ENCODE results near the gene TMEM247. TPM values are rescaled to one million over a fixed set of nuclear protein-coding genes. Genes with fewer than 3 reads are reported as not detected.
A peak's percentile ranks its signal among the peaks of the same experiment; 100 is the strongest.

The TMEM247 gene
- total RNA-seq, 1 donor from 2014 or later = not detected

DNA sequence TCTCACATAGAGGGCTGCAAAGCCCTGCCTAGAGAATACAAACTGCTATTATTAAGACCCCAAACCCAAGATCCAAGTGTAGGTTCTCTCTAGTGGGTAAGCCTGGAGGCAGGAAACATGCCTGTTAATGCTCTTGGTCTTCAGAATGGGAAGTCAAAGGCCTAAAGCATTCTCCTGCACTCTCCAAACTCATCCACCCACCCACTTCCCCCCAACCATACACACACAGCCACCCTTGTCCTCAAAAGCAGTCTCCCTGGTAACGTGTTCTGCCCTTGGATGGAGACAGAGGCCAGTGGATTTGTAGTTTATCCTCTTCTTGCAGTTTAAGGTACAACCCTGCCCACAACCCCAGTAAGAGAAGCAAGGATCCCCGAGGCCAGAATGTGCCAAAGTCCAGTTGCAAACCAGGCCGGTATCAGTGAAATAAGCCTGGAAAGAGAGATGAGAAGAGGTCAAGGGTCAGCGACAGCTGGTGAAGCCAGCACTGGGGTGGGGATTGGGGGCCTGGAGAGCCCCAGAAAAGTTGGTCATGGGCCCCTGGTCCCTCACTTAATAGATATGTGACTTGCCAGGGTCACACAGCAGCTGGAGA, 23.0 kb downstream of the TMEM247 start:
- TF ChIP-seq POLR2A (IDR thresholded peaks at IDR 0.05) (no peak), POLR2AphosphoS5 (IDR thresholded peaks at IDR 0.05; ENCODE audit: insufficient read depth in 1 of 2, low read depth in 1 of 2) (no peak)
- TF ChIP-seq, protein P1, sequence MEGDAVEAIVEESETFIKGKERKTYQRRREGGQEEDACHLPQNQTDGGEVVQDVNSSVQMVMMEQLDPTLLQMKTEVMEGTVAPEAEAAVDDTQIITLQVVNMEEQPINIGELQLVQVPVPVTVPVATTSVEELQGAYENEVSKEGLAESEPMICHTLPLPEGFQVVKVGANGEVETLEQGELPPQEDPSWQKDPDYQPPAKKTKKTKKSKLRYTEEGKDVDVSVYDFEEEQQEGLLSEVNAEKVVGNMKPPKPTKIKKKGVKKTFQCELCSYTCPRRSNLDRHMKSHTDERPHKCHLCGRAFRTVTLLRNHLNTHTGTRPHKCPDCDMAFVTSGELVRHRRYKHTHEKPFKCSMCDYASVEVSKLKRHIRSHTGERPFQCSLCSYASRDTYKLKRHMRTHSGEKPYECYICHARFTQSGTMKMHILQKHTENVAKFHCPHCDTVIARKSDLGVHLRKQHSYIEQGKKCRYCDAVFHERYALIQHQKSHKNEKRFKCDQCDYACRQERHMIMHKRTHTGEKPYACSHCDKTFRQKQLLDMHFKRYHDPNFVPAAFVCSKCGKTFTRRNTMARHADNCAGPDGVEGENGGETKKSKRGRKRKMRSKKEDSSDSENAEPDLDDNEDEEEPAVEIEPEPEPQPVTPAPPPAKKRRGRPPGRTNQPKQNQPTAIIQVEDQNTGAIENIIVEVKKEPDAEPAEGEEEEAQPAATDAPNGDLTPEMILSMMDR (IDR thresholded peaks at IDR 0.05) = no peak
- peak; percentile 80 to 89 for DNase-seq (ENCODE audit: extremely low spot score in 2 of 2)
- Histone ChIP-seq H3K4me1 (peaks cover 8% of the 10 kb centered on the region), H3K9me3 (no peaks in the 10 kb centered on the region), H3K27me3 (no peaks in the 10 kb centered on the region), H3K4me3 (no peak overlapping the region), H3K36me3 (no peaks in the 10 kb centered on the region), H3K27ac (no peak overlapping the region)
- intact Hi-C loops (cut with DNase I) = no loop called here

DNA sequence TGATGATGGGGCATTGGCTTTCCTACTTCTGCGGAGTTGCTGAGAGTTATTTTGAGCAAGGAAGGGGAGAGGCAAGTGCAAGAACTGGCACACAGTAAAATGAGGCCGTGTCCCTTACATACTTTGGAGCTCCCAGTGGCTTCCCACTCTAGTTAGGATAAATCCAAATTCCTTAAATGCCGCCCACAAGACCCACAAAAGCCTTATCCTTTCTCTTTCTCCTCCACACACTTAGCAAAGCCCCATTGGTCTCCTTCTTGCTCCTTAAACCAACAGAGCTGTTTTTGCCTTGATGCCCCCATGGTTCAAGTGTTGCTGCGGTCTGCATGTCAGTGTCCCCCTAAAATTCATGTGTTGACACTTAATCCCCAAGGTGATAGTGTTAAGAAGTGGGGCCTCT, 24.3 kb downstream of the TMEM247 start:
- Histone ChIP-seq H3K9me3 (no peaks in the 10 kb centered on the region), H3K27me3 (no peaks in the 10 kb centered on the region), H3K4me1 (peaks cover 8% of the 10 kb centered on the region), H3K27ac (no peak overlapping the region), H3K36me3 (no peaks in the 10 kb centered on the region), H3K4me3 (no peak overlapping the region)
- intact Hi-C loops (cut with DNase I) = no loop called here
- TF ChIP-seq POLR2A (IDR thresholded peaks at IDR 0.05) (no peak), POLR2AphosphoS5 (IDR thresholded peaks at IDR 0.05; ENCODE audit: insufficient read depth in 1 of 2, low read depth in 1 of 2) (no peak)
- TF ChIP-seq, protein P1 (IDR thresholded peaks at IDR 0.05) = no peak
- DNase-seq (ENCODE audit: extremely low spot score in 2 of 2) = peak; percentile 55 to 70

DNA sequence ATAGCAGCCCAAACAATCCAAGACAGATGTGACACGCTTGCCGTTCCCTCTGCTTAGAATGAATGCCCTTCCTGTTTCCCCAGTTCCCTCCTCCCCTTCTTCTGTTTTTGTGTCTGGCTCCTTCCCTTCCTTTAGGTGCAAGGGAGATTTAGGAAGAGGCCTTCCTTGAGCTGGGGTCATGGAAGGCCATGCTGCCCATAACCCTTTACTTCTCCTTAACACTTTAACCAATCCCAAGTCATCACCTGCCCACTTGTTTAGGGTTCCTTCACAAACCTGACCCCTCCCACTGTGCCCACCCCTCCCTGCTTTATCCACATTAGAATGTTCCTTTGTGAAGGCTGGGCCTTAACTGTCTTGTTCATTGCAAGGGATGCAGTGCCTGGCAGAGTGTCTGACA, 24.9 kb downstream of the TMEM247 start:
- H3K36me3 ChIP-seq = no peaks in the 10 kb centered on the region
- peak; percentile 64 to 70 for DNase-seq (ENCODE audit: extremely low spot score in 2 of 2)
- no peak overlapping the region for H3K4me3 ChIP-seq
- TF ChIP-seq, protein P1 (IDR thresholded peaks at IDR 0.05) = no peak
- no peak for TF ChIP-seq POLR2A (IDR thresholded peaks at IDR 0.05)
- no peak for TF ChIP-seq POLR2AphosphoS5 (IDR thresholded peaks at IDR 0.05; ENCODE audit: insufficient read depth in 1 of 2, low read depth in 1 of 2)
- H3K27ac ChIP-seq = no peak overlapping the region
- intact Hi-C loops (cut with DNase I) = no loop called here
- H3K9me3 ChIP-seq = no peaks in the 10 kb centered on the region
- no peaks in the 10 kb centered on the region for H3K27me3 ChIP-seq
- peaks cover 6% of the 10 kb centered on the region for H3K4me1 ChIP-seq

DNA sequence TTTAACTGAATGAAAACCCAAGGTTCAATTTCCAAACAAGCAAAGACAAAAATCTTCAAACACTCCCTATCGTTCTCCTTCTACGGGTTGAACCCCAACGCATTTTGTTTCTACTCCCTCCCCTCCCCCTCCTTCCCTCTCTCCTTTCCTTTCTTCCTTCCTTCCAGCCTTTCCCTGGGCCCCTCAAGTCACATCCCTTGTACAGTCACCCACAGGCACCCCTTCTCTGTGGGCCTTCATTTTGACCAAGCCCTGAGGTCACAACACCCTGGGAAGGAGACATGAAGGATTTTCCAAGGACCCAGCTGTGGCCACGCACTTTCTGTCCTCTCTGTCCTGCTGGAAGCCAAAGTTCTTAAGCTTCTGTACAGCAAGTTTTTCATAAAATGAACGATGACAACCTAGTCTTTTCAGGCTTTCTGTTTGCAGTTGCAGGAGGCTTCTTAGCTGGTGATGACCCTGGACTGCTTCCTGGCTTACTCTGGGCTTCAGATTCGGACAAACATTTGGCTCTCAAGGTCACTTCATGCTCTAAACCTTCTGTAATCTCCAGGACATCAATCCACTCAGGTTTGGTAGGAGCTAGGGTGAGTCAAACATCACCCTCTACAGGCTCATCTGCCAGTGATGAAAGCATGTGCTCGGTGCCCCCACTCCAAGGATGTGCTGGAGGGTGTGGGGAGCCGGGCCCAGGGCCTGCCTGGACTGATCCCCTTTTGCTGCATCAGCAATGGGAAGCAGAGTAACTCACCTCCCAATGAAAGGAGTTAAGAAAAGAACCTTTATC, 25.5 kb downstream of the TMEM247 start:
- Histone ChIP-seq H3K27me3 (no peaks in the 10 kb centered on the region), H3K9me3 (no peaks in the 10 kb centered on the region), H3K4me3 (no peak overlapping the region), H3K27ac (no peak overlapping the region), H3K4me1 (no peaks in the 10 kb centered on the region), H3K36me3 (no peaks in the 10 kb centered on the region)
- TF ChIP-seq POLR2AphosphoS5 (IDR thresholded peaks at IDR 0.05; ENCODE audit: insufficient read depth in 1 of 2, low read depth in 1 of 2) (no peak), POLR2A (IDR thresholded peaks at IDR 0.05) (no peak)
- TF ChIP-seq, protein P1 (IDR thresholded peaks at IDR 0.05) = no peak
- DNase-seq (ENCODE audit: extremely low spot score in 2 of 2) = peak; percentile 64 to 81
- intact Hi-C loops (cut with DNase I) = no loop called here

DNA sequence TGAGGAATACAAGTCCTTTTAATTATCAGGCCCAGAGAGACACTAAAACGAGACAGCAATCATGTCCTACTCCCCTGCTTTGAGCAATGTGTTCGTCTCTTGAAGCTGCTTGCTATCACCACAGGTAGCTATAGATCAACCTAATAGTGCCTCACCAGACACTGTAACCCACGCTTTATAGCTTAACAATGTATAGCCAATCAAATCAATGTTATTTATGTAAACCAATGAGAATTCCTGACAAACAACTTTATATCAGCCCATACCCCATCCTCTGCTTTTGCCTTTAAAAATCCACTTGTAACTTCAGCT, 26.1 kb downstream of the TMEM247 start:
- intact Hi-C loops (cut with DNase I) = no loop called here
- Histone ChIP-seq H3K4me3 (no peak overlapping the region), H3K9me3 (no peaks in the 10 kb centered on the region), H3K4me1 (no peaks in the 10 kb centered on the region), H3K27ac (no peak overlapping the region), H3K36me3 (no peaks in the 10 kb centered on the region), H3K27me3 (no peaks in the 10 kb centered on the region)
- DNase-seq (ENCODE audit: extremely low spot score in 2 of 2) = no peak
- TF ChIP-seq POLR2A (IDR thresholded peaks at IDR 0.05) = no peak
- no peak for TF ChIP-seq POLR2AphosphoS5 (IDR thresholded peaks at IDR 0.05; ENCODE audit: insufficient read depth in 1 of 2, low read depth in 1 of 2)
- TF ChIP-seq, protein P1 (IDR thresholded peaks at IDR 0.05) = no peak
